ENCODE measurements around the gene OR5M3.

OR5M3 gene

DNA sequence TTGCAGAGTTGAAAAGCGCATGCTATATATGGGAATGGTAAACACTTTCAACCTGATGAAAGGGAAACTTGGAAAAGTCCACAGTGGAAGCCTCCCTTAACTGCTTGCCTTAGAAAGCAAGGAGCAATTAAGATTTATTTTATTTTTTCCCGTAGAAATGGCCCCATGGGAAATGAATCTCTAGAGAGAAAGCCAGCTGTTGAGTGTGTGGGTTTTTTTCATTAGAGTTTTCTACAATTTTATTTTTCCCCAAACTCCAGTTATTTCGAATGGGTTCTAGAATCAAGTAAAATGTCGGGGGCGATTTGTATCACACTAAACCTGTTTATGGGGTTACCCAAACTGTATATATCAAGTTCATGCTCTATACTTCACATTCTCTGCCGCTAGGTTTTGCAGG is at the start of gene OR5M3:
Gene OR5M3 (minus strand): TSS at position 101 of the 400 bp plus-strand sequence. CDS start 2,855 bp downstream, outside the sequence.
- Histone ChIP-seq H3K79me2 (ENCODE audit: insufficient read depth, low read length) (no peaks in the 10 kb centered on the region), H2AFZ (ENCODE audit: low read length) (no peak within 1 kb of the TSS), H3F3A (ENCODE audit: low read depth) (no peaks in the 10 kb centered on the region), H3K9me2 (replicated peaks; ENCODE audit: low read depth, low read length) (no peaks in the 10 kb centered on the region), H4K20me1 (ENCODE audit: insufficient read depth, low read length, poor library complexity, severe bottlenecking) (no peaks in the 10 kb centered on the region), H3K27me3 (ENCODE audit: insufficient read depth, low read length, poor library complexity, severe bottlenecking) (no peaks in the 10 kb centered on the region), H3K9me3 (ENCODE audit: insufficient read depth, low read depth, low read length) (no peaks in the 10 kb centered on the region), H3K9ac (ENCODE audit: low read depth, low read length, poor library complexity, severe bottlenecking) (no peak within 1 kb of the TSS), H3K36me3 (ENCODE audit: insufficient read depth, low read length) (no peaks in the 10 kb centered on the region), H3K4me1 (ENCODE audit: insufficient read depth, low read length, poor library complexity, severe bottlenecking) (no peaks in the 10 kb centered on the region), H3K4me2 (ENCODE audit: low read depth, low read length, poor library complexity, severe bottlenecking) (no peak within 1 kb of the TSS), H3K4me3 (ENCODE audit: low read length, poor library complexity, severe bottlenecking) (no peak within 1 kb of the TSS)
- no peak for TF ChIP-seq EZH2phosphoT487 (IDR thresholded peaks at IDR 0.05; ENCODE audit: borderline replicate concordance)
- no peak for TF ChIP-seq CTCF (conservative IDR thresholded peaks at IDR 0.05; ENCODE audit: low read length)

- peak; percentile 19; the same call in 1 of the 2 replicates for TF ChIP-seq CTCF (conservative IDR thresholded peaks at IDR 0.05; ENCODE audit: low read length)
- no peak for TF ChIP-seq EZH2phosphoT487 (IDR thresholded peaks at IDR 0.05; ENCODE audit: borderline replicate concordance)
- H3K9me3 ChIP-seq (ENCODE audit: insufficient read depth, low read depth, low read length) = no peaks in the 10 kb centered on the region
- no peaks in the 10 kb centered on the region for H3F3A ChIP-seq (ENCODE audit: low read depth)
- no peak overlapping the region for H2AFZ ChIP-seq (ENCODE audit: low read length)
- H3K9me2 ChIP-seq (replicated peaks; ENCODE audit: low read depth, low read length) = no peaks in the 10 kb centered on the region
- no peaks in the 10 kb centered on the region for H3K36me3 ChIP-seq (ENCODE audit: insufficient read depth, low read length)
- H3K79me2 ChIP-seq (ENCODE audit: insufficient read depth, low read length) = no peaks in the 10 kb centered on the region
- no peak overlapping the region for H3K9ac ChIP-seq (ENCODE audit: low read depth, low read length, poor library complexity, severe bottlenecking)
- H3K4me2 ChIP-seq (ENCODE audit: low read depth, low read length, poor library complexity, severe bottlenecking) = no peak overlapping the region
- no peaks in the 10 kb centered on the region for H4K20me1 ChIP-seq (ENCODE audit: insufficient read depth, low read length, poor library complexity, severe bottlenecking)
- H3K4me1 ChIP-seq (ENCODE audit: insufficient read depth, low read length, poor library complexity, severe bottlenecking) = no peaks in the 10 kb centered on the region
- no peaks in the 10 kb centered on the region for H3K27me3 ChIP-seq (ENCODE audit: insufficient read depth, low read length, poor library complexity, severe bottlenecking)
- H3K4me3 ChIP-seq (ENCODE audit: low read length, poor library complexity, severe bottlenecking) = no peak overlapping the region
Measured at GRCh38 chr11:56522008-56522407, 48.9 kb upstream of the OR5M3 start.

GRCh38 chr11:56513280-56513679 is 40.1 kb upstream of the OR5M3 start:
- Histone ChIP-seq H3F3A (ENCODE audit: low read depth) (no peaks in the 10 kb centered on the region), H3K9ac (ENCODE audit: low read depth, low read length, poor library complexity, severe bottlenecking) (no peak overlapping the region), H2AFZ (ENCODE audit: low read length) (no peak overlapping the region), H3K27me3 (ENCODE audit: insufficient read depth, low read length, poor library complexity, severe bottlenecking) (no peaks in the 10 kb centered on the region), H4K20me1 (ENCODE audit: insufficient read depth, low read length, poor library complexity, severe bottlenecking) (no peaks in the 10 kb centered on the region), H3K9me2 (replicated peaks; ENCODE audit: low read depth, low read length) (no peaks in the 10 kb centered on the region), H3K9me3 (ENCODE audit: insufficient read depth, low read depth, low read length) (no peaks in the 10 kb centered on the region), H3K4me1 (ENCODE audit: insufficient read depth, low read length, poor library complexity, severe bottlenecking) (no peaks in the 10 kb centered on the region), H3K4me2 (ENCODE audit: low read depth, low read length, poor library complexity, severe bottlenecking) (no peak overlapping the region), H3K79me2 (ENCODE audit: insufficient read depth, low read length) (no peaks in the 10 kb centered on the region), H3K36me3 (ENCODE audit: insufficient read depth, low read length) (no peaks in the 10 kb centered on the region), H3K4me3 (ENCODE audit: low read length, poor library complexity, severe bottlenecking) (no peak overlapping the region)
- no peak for TF ChIP-seq EZH2phosphoT487 (IDR thresholded peaks at IDR 0.05; ENCODE audit: borderline replicate concordance)
- TF ChIP-seq CTCF (conservative IDR thresholded peaks at IDR 0.05; ENCODE audit: low read length) = no peak
